ENCODE data around the gene HIKESHI.

- TF ChIP-seq CTCF (conservative IDR thresholded peaks at IDR 0.05; ENCODE audit: low read length) (no peak), EZH2phosphoT487 (IDR thresholded peaks at IDR 0.05; ENCODE audit: borderline replicate concordance, low read depth, low read length) (no peak)
These were observed 78.4 kb downstream of the HIKESHI start for GRCh38 chr11:86380295-86381059.

Data from OCI-LY7 (cell line).